MCF 10A (cell line): ENCODE data around the gene TMEM97. TPM values are rescaled to one million over a fixed set of nuclear protein-coding genes. Genes with fewer than 3 reads are reported as not detected.

ENCODE experiments used
- BruUV-seq: library from RNA; stranded (reverse); fragments of 400-500 nt; replicated peaks from 2 replicates; lab custom pipeline; 2021; lab: Mats Ljungman, UMichigan
- CTCF ChIA-PET: fragments of 300-600 bp; sonication (Branson Sonifier 250); formaldehyde crosslinking; extraction: SDS; loops from one replicate; lab custom pipeline; 2021; ENCODE audit warnings: antibody characterized with exemption, inconsistent platforms; lab: Yijun Ruan, JAX
- POLR2A ChIA-PET: fragments of 300-600, 350-650 bp; sonication (Branson Sonifier 250); formaldehyde crosslinking; extraction: SDS; loops from one replicate; lab custom pipeline; 2020; ENCODE audit warnings: antibody characterized with exemption, inconsistent platforms; lab: Yijun Ruan, JAX
- DNase-seq: peaks from one replicate; pipeline ENCODE4 v3.0.0-alpha.2; 2018; ENCODE audit not compliant: unreplicated experiment
- H3K27ac Mint-ChIP-seq: one replicate; pipeline ENCODE4 v1.8.0; 2022; ENCODE audit warnings: mild to moderate bottlenecking, low read depth, mixed read lengths; ENCODE audit not compliant: unreplicated experiment
- H3K27me3 Mint-ChIP-seq: one replicate; pipeline ENCODE4 v1.8.0; 2022; ENCODE audit warnings: mixed read lengths; ENCODE audit not compliant: insufficient read depth, unreplicated experiment
- H3K36me3 Mint-ChIP-seq: one replicate; pipeline ENCODE4 v1.8.0; 2022; ENCODE audit warnings: mild to moderate bottlenecking, moderate library complexity, mixed read lengths; ENCODE audit not compliant: insufficient read depth, unreplicated experiment
- H3K4me1 Mint-ChIP-seq: one replicate; pipeline ENCODE4 v1.8.0; 2022; ENCODE audit warnings: mixed read lengths; ENCODE audit not compliant: insufficient read depth, unreplicated experiment
- H3K4me3 Mint-ChIP-seq: one replicate; pipeline ENCODE4 v1.8.0; 2022; ENCODE audit warnings: mild to moderate bottlenecking, moderate library complexity, mixed read lengths; ENCODE audit not compliant: unreplicated experiment
- H3K9me3 Mint-ChIP-seq: one replicate; pipeline ENCODE4 v1.8.0; 2022; ENCODE audit warnings: mixed read lengths; ENCODE audit not compliant: unreplicated experiment
- intact Hi-C: fragments of 100-400 bp; cut with micrococcal nuclease; formaldehyde crosslinking; loops from 2 replicates; pipeline ENCODE4 v1.14.1; 2022
- total RNA-seq: library from RNA; stranded (reverse); gene quantifications from 2 replicates; pipeline ENCODE4 v1.2.3, GENCODE V29; 2022
- TF ChIP-seq, protein P1 (sequence below): fragments of 200-600 bp; IDR thresholded peaks from one replicate; pipeline ENCODE4 v1.8.0; 2022; ENCODE audit warnings: antibody characterized with exemption, mild to moderate bottlenecking; ENCODE audit not compliant: unreplicated experiment

The TMEM97 gene
- total RNA-seq, 1 experiment from 2014 or later: 12.1 TPM

DNA sequence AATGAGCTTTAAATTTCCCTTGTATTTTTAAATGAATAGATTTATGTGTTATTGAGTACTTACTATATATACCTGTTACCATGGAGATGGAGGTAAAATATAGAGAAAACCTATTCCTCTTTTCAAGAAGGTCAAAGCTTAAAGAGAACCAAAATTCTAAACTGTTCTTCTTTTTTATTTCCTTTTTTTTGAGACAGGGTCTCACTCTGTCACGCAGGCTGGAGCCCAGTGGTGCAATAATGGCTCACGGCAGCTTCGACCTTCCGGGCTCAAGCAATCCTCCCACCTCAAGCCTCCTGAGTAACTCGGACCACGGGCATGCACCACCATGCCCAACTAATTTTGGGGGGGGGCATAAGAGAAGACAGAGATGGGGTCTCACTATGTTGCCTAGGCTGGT lies 25.0 kb upstream of the TMEM97 start:
- Mint-ChIP-seq H3K27ac (no peak overlapping the region), H3K4me1 (no peaks in the 10 kb centered on the region), H3K9me3 (no peaks in the 10 kb centered on the region), H3K27me3 (no peaks in the 10 kb centered on the region), H3K36me3 (no peaks in the 10 kb centered on the region), H3K4me3 (no peak overlapping the region)
- no peak for DNase-seq
- BruUV-seq: no TSS peak
- intact Hi-C loops: no loop called here
- CTCF ChIA-PET: interaction anchor here (0.7 to 0.9 kb wide), 2 partner anchors 43 to 259 kb away, joined by 3 read pairs; no protein-coding TSS in a partner anchor
- POLR2A ChIA-PET: no interaction called here
- TF ChIP-seq, protein P1, sequence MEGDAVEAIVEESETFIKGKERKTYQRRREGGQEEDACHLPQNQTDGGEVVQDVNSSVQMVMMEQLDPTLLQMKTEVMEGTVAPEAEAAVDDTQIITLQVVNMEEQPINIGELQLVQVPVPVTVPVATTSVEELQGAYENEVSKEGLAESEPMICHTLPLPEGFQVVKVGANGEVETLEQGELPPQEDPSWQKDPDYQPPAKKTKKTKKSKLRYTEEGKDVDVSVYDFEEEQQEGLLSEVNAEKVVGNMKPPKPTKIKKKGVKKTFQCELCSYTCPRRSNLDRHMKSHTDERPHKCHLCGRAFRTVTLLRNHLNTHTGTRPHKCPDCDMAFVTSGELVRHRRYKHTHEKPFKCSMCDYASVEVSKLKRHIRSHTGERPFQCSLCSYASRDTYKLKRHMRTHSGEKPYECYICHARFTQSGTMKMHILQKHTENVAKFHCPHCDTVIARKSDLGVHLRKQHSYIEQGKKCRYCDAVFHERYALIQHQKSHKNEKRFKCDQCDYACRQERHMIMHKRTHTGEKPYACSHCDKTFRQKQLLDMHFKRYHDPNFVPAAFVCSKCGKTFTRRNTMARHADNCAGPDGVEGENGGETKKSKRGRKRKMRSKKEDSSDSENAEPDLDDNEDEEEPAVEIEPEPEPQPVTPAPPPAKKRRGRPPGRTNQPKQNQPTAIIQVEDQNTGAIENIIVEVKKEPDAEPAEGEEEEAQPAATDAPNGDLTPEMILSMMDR: no peak

DNA sequence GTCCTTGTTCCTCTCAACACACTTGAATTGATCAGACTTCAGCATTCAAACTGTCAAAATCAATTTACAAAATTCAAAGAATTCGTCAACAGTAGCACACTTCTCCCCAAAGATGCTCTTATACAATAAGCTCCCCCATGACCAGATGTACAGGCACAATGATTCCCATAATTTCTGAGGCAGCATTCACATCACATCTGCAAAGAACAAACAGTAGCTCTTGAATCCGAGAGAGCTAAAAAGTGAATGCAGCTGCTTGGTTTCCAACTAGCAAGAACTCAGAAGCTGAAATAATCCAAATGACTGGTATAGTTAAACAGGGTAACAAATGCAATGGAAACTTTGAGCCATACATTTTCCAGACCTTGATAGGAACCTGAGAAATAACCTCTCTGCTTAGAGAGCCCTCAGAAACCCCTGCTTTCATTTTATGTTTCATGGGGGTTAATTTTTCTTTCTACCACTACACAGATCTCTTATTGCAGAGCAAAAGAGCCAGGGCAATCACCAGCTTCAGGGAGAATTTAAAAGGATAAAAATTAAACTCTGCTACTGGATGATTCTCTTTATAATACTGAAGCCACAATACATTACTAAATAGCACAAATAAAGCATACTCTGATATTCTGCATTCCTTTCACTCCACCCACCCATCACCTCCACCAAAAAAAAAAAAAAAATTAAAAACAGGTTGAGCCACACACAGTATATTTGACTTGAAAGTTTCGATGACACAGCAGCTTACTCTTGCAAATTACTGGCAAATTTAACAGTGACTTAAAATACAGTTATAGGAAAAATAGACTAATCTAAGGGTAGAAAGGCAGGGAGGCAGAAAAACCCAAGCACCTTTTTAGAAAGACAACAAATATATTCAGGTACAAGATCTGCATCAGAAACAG lies 23.1 kb upstream of the TMEM97 start:
- no TSS peak for BruUV-seq
- CTCF ChIA-PET: no interaction called here
- Mint-ChIP-seq H3K36me3 (no peaks in the 10 kb centered on the region), H3K9me3 (no peaks in the 10 kb centered on the region), H3K4me1 (no peaks in the 10 kb centered on the region), H3K27ac (no peak overlapping the region), H3K4me3 (no peak overlapping the region), H3K27me3 (no peaks in the 10 kb centered on the region)
- POLR2A ChIA-PET: interaction anchor here (0.7 to 1.3 kb wide), 2 partner anchors 9 to 11 kb away, joined by 3 read pairs; no protein-coding TSS in a partner anchor
- intact Hi-C loops: no loop called here
- TF ChIP-seq, protein P1: no peak
- DNase-seq: no peak

DNA sequence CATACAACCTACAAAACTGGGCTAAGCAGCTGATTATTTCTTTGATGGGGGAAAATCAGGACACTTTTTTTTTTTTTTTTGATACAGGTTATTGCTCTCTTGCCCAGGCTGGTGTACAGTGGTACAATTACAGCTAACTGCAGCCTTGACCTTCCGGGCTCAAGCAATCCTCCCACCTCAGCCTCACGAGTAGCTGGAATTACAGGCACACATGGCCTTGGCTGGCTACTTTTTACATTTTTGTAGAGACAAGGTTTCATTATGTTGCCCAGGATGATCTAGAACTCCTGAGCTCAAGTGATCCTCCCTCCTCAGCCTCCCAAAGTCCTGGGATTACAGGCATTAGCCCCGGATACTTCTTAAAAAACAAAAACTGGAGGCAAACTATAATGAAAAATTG lies 20.6 kb upstream of the TMEM97 start:
- H3K4me1 Mint-ChIP-seq: no peaks in the 10 kb centered on the region
- ChIA-PET POLR2A (no interaction called here), CTCF (interaction anchor here (0.7 kb wide), 1 partner anchor 867 kb away, joined by 4 read pairs; no protein-coding TSS in a partner anchor)
- no peaks in the 10 kb centered on the region for H3K36me3 Mint-ChIP-seq
- no peak overlapping the region for H3K27ac Mint-ChIP-seq
- TF ChIP-seq, protein P1: no peak
- H3K27me3 Mint-ChIP-seq: no peaks in the 10 kb centered on the region
- intact Hi-C loops: no loop called here
- BruUV-seq: no TSS peak
- DNase-seq: no peak
- H3K4me3 Mint-ChIP-seq: no peak overlapping the region
- no peaks in the 10 kb centered on the region for H3K9me3 Mint-ChIP-seq

DNA sequence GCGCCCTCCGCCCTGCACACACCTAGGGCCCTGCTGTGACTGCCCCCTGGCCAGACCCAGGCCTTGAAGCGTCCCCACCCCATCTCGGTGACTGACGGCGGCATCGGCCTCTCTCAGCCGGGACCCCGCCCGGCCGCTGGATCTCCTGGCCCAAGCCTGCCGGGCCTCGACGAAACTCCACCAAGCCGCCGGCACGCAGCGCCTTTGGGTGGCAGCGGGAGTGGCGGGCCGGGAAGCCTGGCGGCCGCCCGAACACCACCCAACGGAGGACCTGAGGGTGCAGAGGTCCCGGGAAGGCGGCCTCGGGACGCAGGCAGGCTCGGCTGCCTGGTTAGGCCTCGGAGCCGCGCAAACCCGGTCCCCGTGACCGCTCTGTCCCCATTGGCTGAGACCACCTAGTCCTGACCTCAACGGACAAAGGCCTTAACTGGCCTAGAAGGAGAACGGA lies 12.0 kb upstream of the TMEM97 start:
- H3K4me1 Mint-ChIP-seq: no peaks in the 10 kb centered on the region
- no peaks in the 10 kb centered on the region for H3K36me3 Mint-ChIP-seq
- no peaks in the 10 kb centered on the region for H3K27me3 Mint-ChIP-seq
- intact Hi-C loops: no loop called here
- H3K9me3 Mint-ChIP-seq: no peaks in the 10 kb centered on the region
- POLR2A ChIA-PET: interaction anchor here (1.1 kb wide), 1 partner anchor 11 kb away, joined by 3 read pairs; no protein-coding TSS in a partner anchor
- no peak overlapping the region for H3K27ac Mint-ChIP-seq
- TF ChIP-seq, protein P1: no peak
- CTCF ChIA-PET: no interaction called here
- no TSS peak for BruUV-seq
- no peak for DNase-seq
- no peak overlapping the region for H3K4me3 Mint-ChIP-seq
